GM18505 (cell line): ENCODE data around the gene PLCD3.

ENCODE experiments used
- ATAC-seq: cut with Tn5 transposase; IDR thresholded peaks from one replicate; pipeline ENCODE4 v1.9.1; 2021; ENCODE audit not compliant: unreplicated experiment
- POLR2A ChIP-seq: IDR thresholded peaks from 4 replicates; pipeline ENCODE4 v1.6.1; 2011; ENCODE audit warnings: borderline replicate concordance; ENCODE audit not compliant: insufficient read depth, insufficient read length; ENCODE audit errors: extremely low read depth

The PLCD3 gene

DNA sequence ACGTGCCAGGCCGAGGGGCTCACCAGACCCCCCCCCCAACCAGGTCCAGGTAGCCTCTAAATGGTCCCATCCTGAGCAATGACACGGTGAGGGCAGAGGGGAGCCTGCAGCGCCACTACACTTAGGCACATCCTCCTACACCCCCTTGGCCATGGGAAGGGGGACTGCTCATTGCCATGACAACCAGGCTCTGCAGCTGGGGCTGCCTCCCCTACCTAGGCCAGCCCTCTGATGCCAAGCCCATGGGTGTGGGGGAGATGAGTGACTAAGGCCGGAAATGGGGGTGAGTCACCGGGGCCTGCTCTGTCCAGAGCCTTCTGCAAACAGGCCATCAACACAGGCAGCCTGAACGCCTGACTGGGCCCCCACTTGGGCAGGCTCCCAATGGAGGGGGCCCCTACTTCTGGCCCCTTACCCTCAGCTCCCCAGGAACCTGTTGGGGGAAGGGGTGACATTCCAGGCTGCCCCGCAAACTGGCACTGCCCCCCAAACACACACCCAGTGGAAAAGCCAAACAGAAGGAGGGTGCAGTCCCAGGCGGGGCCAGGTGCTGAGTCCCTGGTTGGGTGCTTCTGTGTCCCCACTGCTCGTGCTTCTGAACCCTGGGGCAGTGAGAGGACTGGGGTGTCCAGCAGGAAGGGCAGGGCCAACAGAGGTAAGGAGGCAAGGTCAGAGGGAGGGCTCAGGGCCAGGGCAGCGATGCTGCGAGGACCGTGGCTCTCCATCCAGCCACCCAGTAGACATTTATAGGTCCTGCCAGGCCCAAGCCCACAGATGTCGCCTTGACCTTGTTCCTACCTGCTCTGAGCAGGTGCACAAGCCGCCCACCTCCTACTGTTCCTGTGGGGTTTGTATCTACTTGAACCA, 8.2 kb downstream of the PLCD3 start:
- no peak for TF ChIP-seq POLR2A
- ATAC-seq = no peak

DNA sequence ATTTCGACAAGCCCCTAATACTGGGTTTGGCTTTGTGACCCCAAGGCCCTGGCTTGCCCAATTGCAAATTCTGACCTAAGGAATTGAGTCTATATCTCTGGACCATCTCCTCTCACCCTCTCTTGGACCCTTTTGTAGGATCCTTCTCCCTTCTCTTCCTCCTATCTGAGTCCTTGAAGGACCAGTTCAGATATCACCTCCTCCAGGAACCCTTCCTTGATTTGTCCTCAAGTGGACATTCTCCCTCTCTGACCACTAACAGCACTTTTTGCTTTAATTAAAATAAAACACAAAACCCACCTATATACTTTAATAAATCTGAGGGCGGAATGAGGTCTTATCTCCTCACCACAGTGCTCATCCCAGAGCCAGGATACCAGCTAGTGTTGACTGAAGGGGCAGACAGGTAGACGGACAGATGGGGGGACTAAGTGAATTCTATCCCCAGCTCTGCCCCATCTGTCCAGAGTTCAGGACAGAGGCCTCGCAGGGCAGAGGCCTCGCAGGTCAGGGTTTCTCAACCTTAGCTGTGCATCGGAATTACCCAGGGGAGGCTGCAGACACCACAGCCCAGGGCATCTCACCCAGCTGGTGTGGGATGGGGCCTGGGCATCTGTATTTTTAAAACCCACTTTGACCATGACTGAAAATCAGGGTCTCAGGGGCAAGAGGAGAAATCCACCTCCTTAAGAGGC, 9.1 kb downstream of the PLCD3 start:
- ATAC-seq = no peak
- TF ChIP-seq POLR2A = no peak

DNA sequence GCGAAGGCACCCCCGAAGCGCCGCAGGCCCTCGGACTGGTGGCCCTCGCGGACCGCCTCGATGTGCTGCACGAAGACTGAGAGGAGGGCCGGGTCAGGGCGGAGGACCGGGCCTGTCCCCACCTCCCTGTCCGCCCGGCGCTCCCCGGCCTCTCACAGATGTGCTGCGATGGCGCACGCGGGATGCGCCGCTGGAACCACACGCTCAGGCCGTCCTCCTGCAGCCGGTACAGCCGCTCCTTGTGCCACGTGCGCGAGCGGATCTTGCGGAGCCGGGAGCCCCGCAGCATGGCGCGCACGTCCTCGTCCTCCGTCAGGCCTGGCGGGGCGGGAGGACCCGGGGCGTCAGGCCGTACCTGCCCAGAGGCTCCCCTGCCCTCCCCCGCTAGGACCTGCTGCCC, 11.3 kb downstream of the PLCD3 start:
- no peak for TF ChIP-seq POLR2A
- ATAC-seq = no peak

DNA sequence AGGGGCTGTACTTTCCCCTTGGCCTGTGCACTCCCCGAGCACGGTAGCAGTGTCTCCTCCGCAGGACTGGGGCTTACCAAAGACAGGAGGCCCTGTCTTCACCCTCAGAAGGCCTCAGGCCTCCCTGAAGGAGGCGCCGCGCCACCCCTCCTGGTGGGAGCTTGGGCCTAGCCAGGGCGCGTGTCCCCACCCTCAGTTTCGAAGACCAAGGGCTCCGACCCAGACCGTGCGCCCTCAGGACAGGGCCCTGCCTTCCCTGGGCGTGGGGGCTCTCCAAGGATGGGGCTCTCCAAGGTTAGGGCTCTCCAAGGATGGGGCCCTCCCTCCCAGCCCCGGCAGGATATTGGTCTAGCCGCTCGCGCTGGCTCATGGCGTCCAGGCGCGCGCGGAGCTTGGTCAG, 11.8 kb downstream of the PLCD3 start:
- ATAC-seq = no peak
- TF ChIP-seq POLR2A = no peak

DNA sequence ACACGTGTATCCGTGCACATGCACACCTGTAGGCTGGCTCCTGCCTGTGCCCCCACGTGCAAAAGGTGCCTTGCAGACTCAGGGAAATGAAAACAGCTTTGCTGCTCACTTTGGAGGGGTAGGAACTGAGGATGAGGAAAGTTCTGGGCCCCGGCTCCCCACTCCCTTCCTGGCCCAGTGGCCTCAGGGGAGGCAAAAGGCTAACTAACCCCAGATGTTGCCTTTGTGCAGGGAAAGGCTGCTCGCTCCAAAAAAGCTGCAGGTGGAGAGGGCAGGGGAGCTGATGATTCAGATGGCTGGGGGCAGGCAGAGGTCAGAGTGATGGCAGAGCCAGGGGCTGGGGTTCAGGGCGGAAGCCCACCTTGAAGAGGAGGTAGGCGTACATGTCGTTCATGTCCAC, 12.4 kb downstream of the PLCD3 start:
- TF ChIP-seq POLR2A = no peak
- no peak for ATAC-seq

DNA sequence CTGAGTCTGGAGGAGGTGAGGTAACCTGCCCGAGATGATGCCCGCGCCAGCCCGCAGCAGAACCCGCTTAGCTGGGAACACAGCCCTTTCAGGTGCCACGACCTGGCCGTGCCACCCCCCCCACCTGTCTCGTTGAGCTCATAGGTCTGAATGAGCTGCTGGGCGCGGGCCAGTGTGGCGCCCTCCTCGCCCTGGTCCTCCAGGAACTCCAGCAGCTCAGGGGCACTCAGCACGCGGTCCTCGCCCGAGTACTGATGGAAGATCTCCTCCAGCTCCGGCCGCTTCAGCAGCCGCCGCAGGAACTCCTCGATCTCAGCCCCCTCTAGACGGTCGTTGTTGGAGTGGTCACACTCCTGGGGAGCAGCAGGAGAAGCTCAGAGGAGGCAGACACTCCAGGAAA, 13.6 kb downstream of the PLCD3 start:
- no peak for TF ChIP-seq POLR2A
- no peak for ATAC-seq

DNA sequence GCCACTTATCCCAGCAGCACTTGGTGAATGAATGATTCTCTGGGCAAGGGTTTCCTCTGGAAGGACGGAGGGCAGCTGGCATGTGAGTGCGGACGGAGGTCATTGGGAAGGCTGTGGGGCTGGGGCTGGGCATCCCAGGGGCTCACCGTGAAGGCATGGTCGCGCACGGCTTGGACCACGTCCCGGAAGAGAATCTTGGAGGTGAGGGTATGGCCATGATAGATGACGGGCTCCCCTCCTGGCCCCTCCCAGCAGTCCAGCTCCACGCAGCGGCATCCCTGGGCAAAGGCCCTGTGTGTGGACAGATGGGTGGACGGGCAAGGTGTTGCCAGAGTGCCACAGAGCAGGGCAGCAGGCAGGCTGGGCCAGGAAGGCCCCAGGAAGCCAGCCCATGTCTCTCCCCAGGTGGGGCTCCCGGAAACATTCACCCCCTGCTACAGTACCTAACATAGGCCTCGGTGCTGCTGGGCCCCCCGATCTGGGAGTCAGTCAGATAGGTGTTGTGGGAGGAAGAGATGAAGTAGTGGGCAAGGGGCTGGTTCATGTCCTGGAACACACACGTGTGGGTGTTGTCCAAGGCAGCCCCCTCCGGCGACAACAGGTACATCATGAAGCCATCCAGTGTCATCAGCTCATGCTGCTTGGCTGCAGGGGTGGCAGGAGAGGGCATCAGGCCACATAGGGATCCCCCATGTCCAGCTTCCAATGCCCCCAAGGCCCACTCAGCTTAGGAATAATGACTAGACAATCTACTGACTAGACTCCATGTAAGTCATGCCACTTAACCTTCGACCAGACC, 14.3 kb downstream of the PLCD3 start:
- no peak for ATAC-seq
- no peak for TF ChIP-seq POLR2A

DNA sequence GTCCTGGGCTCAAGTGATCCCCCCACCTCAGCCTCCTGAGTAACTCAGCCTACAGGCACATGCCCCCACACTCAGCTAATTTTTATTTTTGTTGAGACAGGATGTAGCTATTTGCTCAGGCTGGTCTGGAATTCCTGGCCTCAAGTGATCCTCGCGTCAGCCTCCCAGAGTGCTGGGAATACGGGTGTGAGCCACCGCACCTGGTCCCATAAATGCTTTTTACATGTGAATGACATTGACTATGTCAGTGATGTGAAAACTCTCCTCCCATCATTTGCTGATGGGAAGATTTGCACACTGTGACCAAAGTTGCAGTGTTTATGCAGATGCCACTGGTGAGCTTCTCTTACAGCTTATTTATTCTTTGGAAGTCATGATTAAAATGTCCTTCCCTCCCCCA, 15.0 kb downstream of the PLCD3 start:
- TF ChIP-seq POLR2A = no peak

DNA sequence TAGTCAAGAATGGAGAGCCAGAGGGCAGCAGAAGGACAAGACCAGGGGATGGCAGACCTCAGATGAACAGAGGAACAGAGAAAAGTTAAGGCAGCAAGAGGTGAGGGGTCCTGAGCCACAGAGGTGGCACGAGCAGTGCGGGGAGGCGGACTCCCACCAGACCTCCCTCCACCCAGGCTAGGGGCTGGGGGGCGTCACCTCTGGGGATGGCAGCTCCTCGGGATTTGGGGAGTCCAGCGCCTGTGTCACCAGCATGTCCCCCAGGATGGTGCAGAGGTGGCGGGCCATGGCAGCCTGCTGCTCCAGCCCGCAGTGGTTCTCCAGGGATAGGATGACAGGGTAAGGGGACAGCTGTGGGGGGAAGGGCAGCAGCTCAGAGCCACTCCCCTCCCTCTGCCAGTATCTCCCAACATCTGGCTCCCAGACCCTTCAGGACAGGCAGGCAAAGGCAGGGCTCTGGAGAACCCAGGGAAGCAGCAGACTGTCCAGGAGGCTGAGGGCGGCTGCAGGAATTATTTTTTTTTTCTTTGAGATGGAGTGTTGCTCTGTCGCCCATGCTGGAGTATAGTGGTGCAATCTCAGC, 15.8 kb downstream of the PLCD3 start:
- ATAC-seq = no peak
- TF ChIP-seq POLR2A = no peak

More for the DNA sequence above, 15.0 kb downstream of the PLCD3 start:
- no peak for ATAC-seq

DNA sequence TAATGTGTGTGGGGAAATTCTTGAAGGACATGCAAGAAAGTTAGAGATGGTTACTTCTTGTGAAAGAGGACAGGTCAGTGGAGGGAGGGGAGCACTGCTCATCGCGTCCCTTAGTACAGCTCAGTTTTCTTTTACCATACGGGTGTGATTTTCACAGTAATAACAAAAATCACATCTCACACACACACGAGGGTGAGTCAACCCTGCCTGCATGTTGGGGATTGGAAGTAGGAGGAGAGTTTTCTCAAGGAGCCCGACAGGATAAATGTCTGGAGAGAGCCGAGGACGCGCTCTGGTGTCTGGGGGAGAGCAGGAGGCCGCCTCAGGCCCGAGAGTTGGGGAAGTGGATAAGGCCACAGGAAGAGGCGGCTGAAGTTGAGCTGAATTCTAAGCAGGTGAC, 16.4 kb downstream of the PLCD3 start:
- no peak for ATAC-seq
- TF ChIP-seq POLR2A = no peak

DNA sequence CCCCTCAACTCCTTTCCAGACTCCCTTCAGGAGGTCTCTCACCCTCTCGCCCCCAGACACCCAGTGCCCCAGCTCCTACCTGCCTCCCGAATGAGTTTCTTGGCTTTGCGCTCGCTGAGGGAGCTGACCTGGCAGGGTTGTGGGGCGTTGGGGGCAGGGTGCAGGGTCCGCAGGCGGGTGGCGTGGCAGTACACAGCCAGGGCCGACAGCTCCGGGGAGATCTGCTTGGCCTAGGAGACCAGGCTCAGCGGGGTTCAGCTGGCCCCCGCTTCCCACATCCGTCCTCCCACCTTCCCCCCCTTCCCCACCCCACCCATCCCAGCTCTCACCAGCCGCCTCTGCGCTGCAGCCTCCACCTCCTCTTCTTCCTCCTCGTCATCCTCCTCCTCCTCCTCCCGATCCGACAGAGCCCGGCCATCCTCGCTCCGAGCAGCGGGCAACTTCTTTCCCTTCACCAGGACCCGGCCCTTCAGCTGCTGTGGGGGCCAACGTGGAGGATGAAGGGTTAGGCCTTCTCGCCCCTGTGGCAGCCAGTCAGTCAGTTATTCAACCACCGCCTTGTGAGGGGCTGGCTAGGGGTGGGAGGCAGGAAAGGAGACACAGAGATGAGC, 17.2 kb downstream of the PLCD3 start:
- no peak for ATAC-seq
- no peak for TF ChIP-seq POLR2A

DNA sequence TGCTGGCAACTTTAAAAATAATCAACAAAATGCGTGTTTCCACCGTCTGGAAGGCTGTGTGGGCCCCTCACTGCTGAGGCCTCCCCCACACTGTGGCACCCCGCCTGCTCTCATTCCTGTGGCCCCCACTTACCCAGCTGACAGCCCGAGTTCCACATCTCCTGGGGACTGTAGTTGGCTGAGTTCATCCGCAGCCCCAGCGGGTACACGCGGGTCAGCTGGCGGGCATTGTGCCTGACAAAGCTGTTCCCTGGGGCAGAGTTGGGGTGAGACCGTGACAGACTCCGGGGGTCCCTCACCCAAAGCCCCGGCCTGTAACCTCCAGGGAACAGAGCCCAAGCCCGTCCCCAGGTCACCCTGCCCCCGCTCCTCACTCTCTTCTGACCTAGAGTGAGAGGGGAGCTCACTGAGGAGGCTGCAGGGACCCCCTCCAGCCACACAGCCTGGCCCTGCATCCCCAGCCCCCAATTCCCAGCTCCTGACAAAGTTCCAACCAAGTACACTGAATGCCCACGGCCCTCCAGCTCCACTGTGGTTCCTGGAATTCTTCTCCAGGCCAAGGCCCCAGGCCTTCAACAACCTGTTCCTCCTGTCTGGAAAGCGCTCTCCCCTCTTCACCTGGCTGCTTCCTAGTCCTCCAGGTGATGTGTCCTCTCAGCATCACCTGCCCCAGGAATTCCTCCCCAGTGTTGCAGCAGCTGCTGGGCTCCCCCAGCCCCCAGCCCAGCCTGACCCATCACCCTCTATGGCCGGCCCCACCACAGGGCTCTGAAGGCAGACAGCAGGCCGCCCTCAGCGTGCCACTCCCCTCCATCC, 18.0 kb downstream of the PLCD3 start:
- no peak for ATAC-seq
- no peak for TF ChIP-seq POLR2A
